Activated CD8-positive, alpha-beta T cell treated with anti-CD3 and anti-CD28 coated beads for 36 hours (primary cell): ENCODE data around the gene KATNB1. TPM values are rescaled to one million over a fixed set of nuclear protein-coding genes. Genes with fewer than 3 reads are reported as not detected.

ENCODE experiments used
- ATAC-seq: fragments of 200-7000 bp; cut with Tn5 transposase; one replicate; pipeline ENCODE4 v1.10.0; 2021; ENCODE audit warnings: mild to moderate bottlenecking, moderate library complexity
- CTCF ChIA-PET: fragments of 350-600 bp; sonication (Branson Sonifier 250); formaldehyde crosslinking; loops from one replicate; lab custom pipeline; 2021; ENCODE audit warnings: antibody characterized with exemption; lab: Charles Lee
- POLR2A ChIA-PET: fragments of 350-600 bp; sonication (Branson Sonifier 250); formaldehyde crosslinking; loops from one replicate; lab custom pipeline; 2021; ENCODE audit warnings: antibody characterized with exemption; lab: Charles Lee
- DNase-seq: peaks from one replicate; pipeline ENCODE4 v3.0.0-alpha.2; 2020
- H3K27ac Mint-ChIP-seq: one replicate; pipeline ENCODE4 v1.8.0; 2021; ENCODE audit warnings: mild to moderate bottlenecking, mixed read lengths
- H3K27me3 Mint-ChIP-seq: one replicate; pipeline ENCODE4 v1.8.0; 2021; ENCODE audit warnings: mixed read lengths
- H3K36me3 Mint-ChIP-seq: one replicate; pipeline ENCODE4 v1.8.0; 2021; ENCODE audit warnings: low read depth, mixed read lengths
- H3K4me1 Mint-ChIP-seq: one replicate; pipeline ENCODE4 v1.8.0; 2021; ENCODE audit warnings: low read depth, mixed read lengths
- H3K4me3 Mint-ChIP-seq: one replicate; pipeline ENCODE4 v1.8.0; 2021; ENCODE audit warnings: mild to moderate bottlenecking, moderate library complexity, mixed read lengths
- H3K9me3 Mint-ChIP-seq: one replicate; pipeline ENCODE4 v1.8.0; 2021; ENCODE audit warnings: mixed read lengths
- intact Hi-C: fragments of 100-400 bp; cut with micrococcal nuclease; formaldehyde crosslinking; loops from one replicate; pipeline ENCODE4 v1.10.0; 2022
- total RNA-seq, 2 experiments: library from RNA; stranded (reverse); gene quantifications; one replicate each; pipeline ENCODE4 v1.2.3, GENCODE V29; 2021
- TF ChIP-seq, protein P1 (sequence below): fragments of 200-600 bp; IDR thresholded peaks from one replicate; pipeline ENCODE4 v1.8.0; 2022; ENCODE audit warnings: antibody characterized with exemption, mild to moderate bottlenecking

KATNB1 gene
- total RNA-seq, 2 experiments from 2014 or later, result 35.1 to 39.6 TPM

DNA sequence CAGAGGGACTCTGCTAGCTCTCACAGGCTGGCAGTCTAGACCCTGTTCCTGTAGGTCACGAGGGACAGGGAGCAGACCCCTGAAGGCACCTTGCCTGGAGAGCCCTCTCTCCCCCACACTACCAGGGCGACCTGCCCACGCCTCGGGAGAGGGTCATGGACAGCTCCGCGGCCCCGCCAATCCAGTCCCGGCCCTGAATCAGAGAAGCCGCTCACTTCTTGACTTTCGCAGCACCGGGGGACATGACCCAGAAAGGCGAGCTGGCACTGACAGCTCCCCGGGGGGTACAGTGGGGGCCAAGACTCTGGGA, 61.6 kb downstream of the KATNB1 start:
- POLR2A ChIA-PET, result no interaction called here
- Mint-ChIP-seq H3K27ac (no peak overlapping the region), H3K4me1 (peaks cover 18% of the 10 kb centered on the region), H3K4me3 (no peak overlapping the region), H3K36me3 (no peaks in the 10 kb centered on the region), H3K27me3 (peaks cover 17% of the 10 kb centered on the region), H3K9me3 (no peaks in the 10 kb centered on the region)
- intact Hi-C loops, result no loop called here
- TF ChIP-seq, protein P1, sequence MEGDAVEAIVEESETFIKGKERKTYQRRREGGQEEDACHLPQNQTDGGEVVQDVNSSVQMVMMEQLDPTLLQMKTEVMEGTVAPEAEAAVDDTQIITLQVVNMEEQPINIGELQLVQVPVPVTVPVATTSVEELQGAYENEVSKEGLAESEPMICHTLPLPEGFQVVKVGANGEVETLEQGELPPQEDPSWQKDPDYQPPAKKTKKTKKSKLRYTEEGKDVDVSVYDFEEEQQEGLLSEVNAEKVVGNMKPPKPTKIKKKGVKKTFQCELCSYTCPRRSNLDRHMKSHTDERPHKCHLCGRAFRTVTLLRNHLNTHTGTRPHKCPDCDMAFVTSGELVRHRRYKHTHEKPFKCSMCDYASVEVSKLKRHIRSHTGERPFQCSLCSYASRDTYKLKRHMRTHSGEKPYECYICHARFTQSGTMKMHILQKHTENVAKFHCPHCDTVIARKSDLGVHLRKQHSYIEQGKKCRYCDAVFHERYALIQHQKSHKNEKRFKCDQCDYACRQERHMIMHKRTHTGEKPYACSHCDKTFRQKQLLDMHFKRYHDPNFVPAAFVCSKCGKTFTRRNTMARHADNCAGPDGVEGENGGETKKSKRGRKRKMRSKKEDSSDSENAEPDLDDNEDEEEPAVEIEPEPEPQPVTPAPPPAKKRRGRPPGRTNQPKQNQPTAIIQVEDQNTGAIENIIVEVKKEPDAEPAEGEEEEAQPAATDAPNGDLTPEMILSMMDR, result no peak
- DNase-seq (no peak), ATAC-seq (no peak)
- CTCF ChIA-PET, result no interaction called here

DNA sequence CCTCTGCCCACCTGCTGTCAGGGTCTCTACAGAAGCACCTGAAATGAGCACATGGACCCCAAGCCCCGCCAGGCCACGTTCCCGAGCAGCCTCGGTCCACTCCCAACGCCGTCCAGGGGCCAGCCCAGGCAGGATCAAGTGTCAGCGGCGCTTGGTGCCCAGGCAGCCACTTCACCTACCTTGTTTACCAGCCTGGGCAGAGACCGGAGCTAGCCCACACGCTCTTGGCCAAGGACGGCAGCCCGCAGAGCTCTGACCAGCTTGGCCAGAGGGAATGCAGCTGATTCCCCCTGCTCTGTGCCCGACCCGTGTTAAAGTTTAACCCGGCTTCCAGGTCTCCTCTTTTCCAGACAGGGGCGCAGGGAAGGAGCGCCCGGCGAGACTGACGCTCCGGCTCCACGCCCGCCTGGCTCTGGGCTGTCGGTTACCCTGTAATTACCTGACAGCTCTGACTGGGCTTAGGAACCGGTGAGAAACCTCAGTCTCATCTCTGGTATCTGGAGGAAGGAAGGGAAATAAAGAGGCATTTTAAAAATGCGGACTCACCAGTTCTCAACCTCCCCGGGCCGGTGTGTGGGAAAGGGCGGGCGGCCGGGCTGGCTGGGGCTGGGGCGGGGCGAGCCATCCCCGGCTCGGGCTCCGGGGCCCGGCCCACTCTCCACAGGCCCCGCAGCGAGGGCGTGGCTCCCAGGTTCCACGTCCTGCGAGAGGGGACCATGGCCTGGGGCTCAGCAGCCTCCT, 62.1 kb downstream of the KATNB1 start:
- POLR2A ChIA-PET, result no interaction called here
- TF ChIP-seq, protein P1, result no peak
- CTCF ChIA-PET, result no interaction called here
- Mint-ChIP-seq H3K36me3 (no peaks in the 10 kb centered on the region), H3K4me3 (no peak overlapping the region), H3K9me3 (no peaks in the 10 kb centered on the region), H3K27me3 (peaks cover 19% of the 10 kb centered on the region), H3K4me1 (peaks cover 20% of the 10 kb centered on the region), H3K27ac (no peak overlapping the region)
- intact Hi-C loops, result no loop called here
- no peak for ATAC-seq
- no peak for DNase-seq

DNA sequence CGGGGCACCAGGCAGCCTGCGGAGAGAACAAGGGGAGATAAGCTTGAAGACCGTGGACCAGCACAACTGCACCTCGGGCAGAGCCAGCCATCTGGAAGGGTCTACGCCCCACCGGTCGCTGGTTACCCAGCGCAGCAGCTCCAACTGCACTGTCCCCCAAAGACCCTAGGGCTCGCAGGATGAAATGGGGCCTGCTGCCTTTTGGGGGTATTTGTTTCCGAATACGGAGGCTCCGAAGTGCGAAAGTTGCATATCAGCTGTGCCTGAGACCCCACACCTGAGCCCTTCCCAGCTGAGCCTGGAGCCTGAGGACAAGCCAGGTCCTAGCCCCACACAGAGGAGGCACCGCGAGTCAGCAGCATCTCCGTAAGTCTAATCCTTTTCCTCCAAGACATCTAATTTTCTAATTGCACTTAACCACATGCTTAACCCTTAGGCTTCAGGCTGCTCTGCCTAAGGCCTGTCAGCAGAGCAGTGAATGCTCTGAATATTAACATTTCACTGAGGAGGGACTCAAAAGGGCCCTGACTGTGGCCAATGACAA, 62.8 kb downstream of the KATNB1 start:
- H3K36me3 Mint-ChIP-seq, result no peaks in the 10 kb centered on the region
- H3K4me3 Mint-ChIP-seq, result no peak overlapping the region
- H3K27me3 Mint-ChIP-seq, result peaks cover 25% of the 10 kb centered on the region
- peaks cover 23% of the 10 kb centered on the region for H3K4me1 Mint-ChIP-seq
- no peaks in the 10 kb centered on the region for H3K9me3 Mint-ChIP-seq
- intact Hi-C loops, result no loop called here
- no peak overlapping the region for H3K27ac Mint-ChIP-seq
- ChIA-PET CTCF (no interaction called here), POLR2A (no interaction called here)
- DNase-seq (no peak), ATAC-seq (no peak)
- TF ChIP-seq, protein P1, result no peak

DNA sequence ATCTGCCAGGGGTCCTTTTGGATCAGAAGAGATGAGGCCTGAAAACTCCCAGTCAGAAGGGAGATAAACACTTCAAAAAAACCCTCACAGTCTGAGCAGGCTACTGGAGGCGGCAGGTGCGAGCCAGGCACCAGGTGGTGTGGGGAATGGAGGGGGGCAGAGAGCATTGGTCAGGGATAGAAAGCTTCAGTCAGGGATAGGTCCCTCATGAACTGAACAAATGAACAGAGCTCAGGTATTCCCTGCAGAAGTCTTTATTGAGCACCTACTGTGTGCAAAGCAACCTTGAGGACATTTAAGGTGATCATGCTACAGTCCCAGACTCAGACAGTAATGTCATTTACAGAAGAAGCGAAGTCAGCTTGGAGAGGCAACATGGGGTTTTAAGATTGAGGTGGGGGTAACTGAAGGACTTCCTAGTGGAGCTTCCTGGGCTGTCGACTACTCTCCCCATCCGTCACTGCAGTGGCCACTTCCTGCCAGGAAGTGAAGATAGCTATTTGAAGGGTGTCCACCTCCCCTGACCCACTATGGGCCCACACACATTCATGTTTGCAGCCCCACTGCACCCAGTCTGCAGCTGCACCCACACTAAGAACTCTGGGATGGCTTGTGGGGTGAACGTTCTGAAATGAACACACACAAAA, 63.5 kb downstream of the KATNB1 start:
- H3K4me3 Mint-ChIP-seq, result no peak overlapping the region
- ChIA-PET POLR2A (interaction anchor here (2.2 kb wide), 1 partner anchor 12 kb away, joined by 5 read pairs; no protein-coding TSS in a partner anchor), CTCF (interaction anchor here (0.6 to 0.8 kb wide), 2 partner anchors 11 to 149 kb away, joined by 3 read pairs; no protein-coding TSS in a partner anchor)
- H3K27me3 Mint-ChIP-seq, result peaks cover 25% of the 10 kb centered on the region
- no peak for DNase-seq
- no peaks in the 10 kb centered on the region for H3K9me3 Mint-ChIP-seq
- H3K36me3 Mint-ChIP-seq, result no peaks in the 10 kb centered on the region
- intact Hi-C loops, result no loop called here
- H3K27ac Mint-ChIP-seq, result no peak overlapping the region
- peaks cover 23% of the 10 kb centered on the region for H3K4me1 Mint-ChIP-seq
- TF ChIP-seq, protein P1, result no peak
- ATAC-seq, result no peak
